ES-I3 (cell line): Measurements from ENCODE around the gene PCNX2.

Source experiments
- H3K36me3 ChIP-seq: 2 replicates; pipeline ENCODE4 v1.6.1; 2013; ENCODE audit warnings: mild to moderate bottlenecking, low read length, control low read depth, moderate library complexity; ENCODE audit not compliant: insufficient read depth
- H3K4me1 ChIP-seq: 2 replicates; pipeline ENCODE4 v1.6.1; 2013; ENCODE audit warnings: mild to moderate bottlenecking, control low read depth, low read length; ENCODE audit not compliant: insufficient read depth
- H3K9ac ChIP-seq: 2 replicates; pipeline ENCODE4 v1.6.1; 2013; ENCODE audit warnings: low read depth, mild to moderate bottlenecking, low read length, moderate library complexity
- H3K9me3 ChIP-seq: 2 replicates; pipeline ENCODE4 v1.6.1; 2013; ENCODE audit warnings: mild to moderate bottlenecking, low read length, moderate library complexity; ENCODE audit not compliant: control insufficient read depth, insufficient read depth

PCNX2 gene

DNA sequence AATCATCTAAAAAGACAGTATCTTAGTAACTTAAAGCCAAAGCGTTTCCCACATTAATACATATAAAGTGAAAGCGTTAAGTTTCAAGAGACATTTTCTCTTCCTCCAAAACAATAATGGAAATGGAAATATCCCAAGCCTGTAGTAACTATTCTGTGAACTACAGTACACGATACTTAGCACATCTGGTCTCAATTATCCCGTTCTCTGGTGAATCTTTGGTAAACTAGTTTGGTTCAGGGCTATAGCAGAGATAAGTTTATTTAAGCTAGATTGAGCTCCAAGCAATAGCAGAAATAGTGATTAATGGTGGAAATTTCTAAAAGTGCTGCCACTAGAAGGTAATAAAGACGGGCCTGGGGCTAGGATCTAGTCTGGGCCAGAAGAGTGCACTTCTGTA is 55.2 kb downstream of the PCNX2 start:
- Histone ChIP-seq H3K9ac (no peak overlapping the region), H3K4me1 (no peaks in the 10 kb centered on the region), H3K9me3 (no peaks in the 10 kb centered on the region), H3K36me3 (peaks cover 41% of the 10 kb centered on the region)

- Histone ChIP-seq H3K9me3 (no peaks in the 10 kb centered on the region), H3K4me1 (no peaks in the 10 kb centered on the region), H3K9ac (no peak overlapping the region), H3K36me3 (peaks cover 46% of the 10 kb centered on the region)
These were observed 56.6 kb downstream of the PCNX2 start for GRCh38 chr1:233238884-233239431.

- H3K4me1 ChIP-seq = no peaks in the 10 kb centered on the region
- H3K9ac ChIP-seq = no peak overlapping the region
- H3K36me3 ChIP-seq = peaks cover 41% of the 10 kb centered on the region
- no peaks in the 10 kb centered on the region for H3K9me3 ChIP-seq
These were observed 57.9 kb downstream of the PCNX2 start for GRCh38 chr1:233237647-233238046.

- no peaks in the 10 kb centered on the region for H3K4me1 ChIP-seq
- peaks cover 28% of the 10 kb centered on the region for H3K36me3 ChIP-seq
- no peak overlapping the region for H3K9ac ChIP-seq
- H3K9me3 ChIP-seq = no peaks in the 10 kb centered on the region
These were observed 62.0 kb downstream of the PCNX2 start for GRCh38 chr1:233233508-233234040.

DNA sequence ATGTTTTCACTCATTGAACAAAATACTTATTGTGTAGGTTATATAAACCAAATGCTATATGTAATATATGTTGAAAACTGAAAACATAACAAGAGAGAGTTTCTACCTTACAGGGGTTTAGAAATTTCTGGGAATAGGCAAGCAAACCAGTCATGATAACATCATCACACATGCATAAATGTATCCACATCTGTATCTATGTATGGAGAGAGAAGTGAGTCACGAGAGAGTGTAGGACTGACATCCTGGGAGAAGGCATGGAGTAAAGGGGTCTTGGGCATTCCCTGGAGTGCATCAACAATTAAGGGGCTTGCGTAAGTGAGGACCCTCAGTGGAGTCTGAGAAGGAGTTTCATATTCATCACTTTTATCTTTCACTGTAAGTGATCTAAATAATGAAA is 65.5 kb downstream of the PCNX2 start:
- Histone ChIP-seq H3K9ac (no peak overlapping the region), H3K9me3 (no peaks in the 10 kb centered on the region), H3K4me1 (no peaks in the 10 kb centered on the region), H3K36me3 (peaks cover 15% of the 10 kb centered on the region)

DNA sequence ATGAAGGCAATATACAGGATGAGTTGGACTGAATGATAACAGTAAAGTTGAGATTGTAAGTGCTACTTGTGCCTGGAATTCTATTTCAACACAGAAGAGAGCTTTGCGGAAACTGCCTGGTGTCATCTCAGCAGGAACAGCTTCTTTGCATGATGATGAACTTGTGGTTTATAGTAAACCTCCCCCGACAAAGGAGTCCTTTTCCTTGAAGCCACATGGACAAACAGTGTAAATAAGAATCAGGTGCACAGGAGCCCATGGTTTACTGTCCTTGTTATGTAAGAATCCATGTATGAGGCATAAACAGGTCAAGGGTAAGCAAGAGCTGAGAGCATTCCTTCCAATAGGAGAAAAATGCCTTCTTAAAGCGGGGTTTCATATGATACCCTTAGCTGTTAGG is 66.2 kb downstream of the PCNX2 start:
- no peaks in the 10 kb centered on the region for H3K4me1 ChIP-seq
- H3K36me3 ChIP-seq = peaks cover 16% of the 10 kb centered on the region
- H3K9me3 ChIP-seq = no peaks in the 10 kb centered on the region
- no peak overlapping the region for H3K9ac ChIP-seq

GRCh38 chr1:233227930-233228465 is 67.5 kb downstream of the PCNX2 start:
- no peaks in the 10 kb centered on the region for H3K4me1 ChIP-seq
- peaks cover 19% of the 10 kb centered on the region for H3K36me3 ChIP-seq
- no peak overlapping the region for H3K9ac ChIP-seq
- no peaks in the 10 kb centered on the region for H3K9me3 ChIP-seq

- H3K4me1 ChIP-seq = no peaks in the 10 kb centered on the region
- no peak overlapping the region for H3K9ac ChIP-seq
- peaks cover 37% of the 10 kb centered on the region for H3K36me3 ChIP-seq
- H3K9me3 ChIP-seq = no peaks in the 10 kb centered on the region
These were observed 71.2 kb downstream of the PCNX2 start for GRCh38 chr1:233224311-233224710.

- no peaks in the 10 kb centered on the region for H3K9me3 ChIP-seq
- H3K36me3 ChIP-seq = peaks cover 18% of the 10 kb centered on the region
- no peak overlapping the region for H3K9ac ChIP-seq
- H3K4me1 ChIP-seq = peaks cover 6% of the 10 kb centered on the region; the same call in 1 of the 2 replicates
These were observed 77.7 kb downstream of the PCNX2 start for GRCh38 chr1:233217832-233218231.

GRCh38 chr1:233216009-233216408 is 79.5 kb downstream of the PCNX2 start:
- Histone ChIP-seq H3K9me3 (no peaks in the 10 kb centered on the region), H3K36me3 (peaks cover 15% of the 10 kb centered on the region), H3K9ac (no peak overlapping the region), H3K4me1 (peaks cover 6% of the 10 kb centered on the region; the same call in 1 of the 2 replicates)

DNA sequence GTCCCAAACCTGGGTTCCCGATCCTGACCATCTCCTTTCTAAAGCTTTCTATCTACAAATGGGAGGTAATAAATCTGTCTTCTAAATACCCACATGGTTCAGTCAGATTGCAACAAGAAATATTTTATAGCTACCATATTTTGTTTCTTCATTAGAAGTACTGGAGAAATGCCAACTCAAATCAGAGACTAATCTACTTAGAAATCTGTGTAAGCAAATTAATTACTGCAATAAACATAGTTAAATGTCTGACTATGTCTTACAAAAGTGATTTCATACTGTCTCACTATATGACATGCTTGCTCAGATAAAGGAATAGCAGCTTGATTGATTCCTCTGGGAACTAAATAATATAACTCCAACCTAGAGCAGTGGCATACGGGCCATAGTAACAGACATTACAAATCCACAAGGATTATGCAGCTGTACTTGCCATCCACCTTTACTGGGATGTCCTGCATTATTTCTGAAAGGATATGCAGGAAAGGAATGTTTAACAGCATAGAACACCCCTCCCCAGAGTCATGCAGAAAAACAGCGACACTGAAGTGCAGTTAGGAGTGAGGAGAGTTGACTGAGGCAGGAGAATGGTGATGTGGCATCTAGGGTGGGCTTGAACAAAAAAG is 80.3 kb downstream of the PCNX2 start:
- peaks cover 6% of the 10 kb centered on the region; the same call in 1 of the 2 replicates for H3K4me1 ChIP-seq

DNA sequence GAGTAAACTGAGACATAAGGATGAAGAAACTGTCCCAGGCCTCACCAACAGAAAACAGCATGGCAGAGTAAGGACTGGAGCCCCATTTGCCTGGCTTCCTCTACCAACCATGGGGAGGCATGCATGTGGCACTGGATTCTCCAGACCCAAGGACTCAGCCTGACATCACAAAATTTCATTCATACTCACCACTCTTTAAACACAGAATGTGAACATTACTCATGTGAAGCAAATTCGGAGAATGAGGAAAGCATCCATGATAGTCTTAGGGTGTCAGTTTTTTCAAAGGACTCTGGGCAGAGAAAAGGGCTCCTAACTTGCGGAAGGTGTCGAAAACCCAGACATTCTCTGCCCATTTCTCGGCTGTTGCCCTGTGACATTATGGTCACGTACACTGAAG is 83.9 kb downstream of the PCNX2 start:
- no peak overlapping the region for H3K9ac ChIP-seq
- peaks cover 6% of the 10 kb centered on the region; the same call in 1 of the 2 replicates for H3K4me1 ChIP-seq
- H3K9me3 ChIP-seq = no peaks in the 10 kb centered on the region
- H3K36me3 ChIP-seq = peaks cover 12% of the 10 kb centered on the region

More for the DNA sequence above, 80.3 kb downstream of the PCNX2 start:
- Histone ChIP-seq H3K9me3 (no peaks in the 10 kb centered on the region), H3K36me3 (peaks cover 17% of the 10 kb centered on the region), H3K9ac (no peak overlapping the region)

DNA sequence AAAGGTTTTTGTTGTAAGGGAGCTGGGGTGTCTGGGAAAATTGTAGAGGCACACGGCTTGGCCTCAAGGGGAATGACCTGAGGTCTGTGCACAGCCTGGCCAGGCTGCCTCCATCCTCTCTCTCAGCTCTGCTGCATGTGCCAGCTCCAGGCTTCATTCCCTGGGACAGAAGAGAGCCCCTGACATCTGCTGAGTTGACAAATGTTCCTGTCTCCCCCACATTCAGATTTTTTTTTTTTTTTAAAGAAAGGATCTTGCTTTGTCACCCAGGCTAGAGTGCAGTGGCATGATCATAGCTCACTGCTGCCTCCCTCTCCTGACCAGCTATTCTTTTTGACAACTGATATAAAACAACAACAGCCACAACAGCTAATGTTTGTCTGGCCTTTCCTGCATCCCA is 84.4 kb downstream of the PCNX2 start:
- Histone ChIP-seq H3K9me3 (no peaks in the 10 kb centered on the region), H3K9ac (no peak overlapping the region), H3K36me3 (peaks cover 12% of the 10 kb centered on the region), H3K4me1 (peaks cover 4% of the 10 kb centered on the region; the same call in 1 of the 2 replicates)

- no peaks in the 10 kb centered on the region for H3K4me1 ChIP-seq
- H3K9ac ChIP-seq = no peak overlapping the region
These were observed 86.0 kb downstream of the PCNX2 start for GRCh38 chr1:233209481-233209880.

GRCh38 chr1:233208687-233209086 is 86.8 kb downstream of the PCNX2 start:
- Histone ChIP-seq H3K9me3 (no peaks in the 10 kb centered on the region), H3K4me1 (no peaks in the 10 kb centered on the region), H3K9ac (no peak overlapping the region), H3K36me3 (peaks cover 22% of the 10 kb centered on the region)

More at GRCh38 chr1:233209481-233209880, 86.0 kb downstream of the PCNX2 start:
- H3K36me3 ChIP-seq = peaks cover 15% of the 10 kb centered on the region
- no peaks in the 10 kb centered on the region for H3K9me3 ChIP-seq
